ENCODE results near the gene PFDN2.

- TF ChIP-seq, protein P1, sequence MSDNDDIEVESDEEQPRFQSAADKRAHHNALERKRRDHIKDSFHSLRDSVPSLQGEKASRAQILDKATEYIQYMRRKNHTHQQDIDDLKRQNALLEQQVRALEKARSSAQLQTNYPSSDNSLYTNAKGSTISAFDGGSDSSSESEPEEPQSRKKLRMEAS (IDR thresholded peaks at IDR 0.05; ENCODE audit: insufficient read depth, insufficient read length) = no peak
- TF ChIP-seq EZH2 (IDR thresholded peaks at IDR 0.05; ENCODE audit: borderline replicate concordance, low read depth, low read length, severe bottlenecking) = no peak
- TF ChIP-seq MYC (IDR thresholded peaks at IDR 0.05; ENCODE audit: low read depth, low read length) = no peak
- no peak for TF ChIP-seq POLR2A (IDR thresholded peaks at IDR 0.05; ENCODE audit: low read depth, low read length)
- no peak for TF ChIP-seq CTCF (IDR thresholded peaks at IDR 0.05; ENCODE audit: extremely low read depth in 1 of 2, insufficient read depth in 1 of 2, low read depth in 1 of 2, low read length in 2 of 2)
- TF ChIP-seq FOS (IDR thresholded peaks at IDR 0.05; ENCODE audit: borderline replicate concordance, insufficient read depth, low read length) = no peak
Observed at GRCh38 chr1:161095230-161095629, 22.6 kb downstream of the PFDN2 start.
